H1 (cell line): ENCODE results near the gene HLTF. TPM values are rescaled to one million over a fixed set of nuclear protein-coding genes. Genes with fewer than 3 reads are reported as not detected.

Source experiments
- ATF2 ChIP-seq: IDR thresholded peaks from 2 replicates; pipeline ENCODE4 v1.6.1; 2012; ENCODE audit warnings: low read length, inconsistent platforms
- polyA plus RNA-seq, 7 experiments: library from polyadenylated mRNA; depleted of rRNA in 3 of 7; stranded (reverse) in 5 of 7; unstranded in 2 of 7; fragments of >200 nt in 5 of 7; fragments of 200-250 nt in 2 of 7; gene quantifications; 1 replicate in 5 of 7; 2 replicates in 1 of 7; 4 replicates in 1 of 7; pipeline versions ENCODE4 v1.2.1 to v1.2.3, GENCODE V29; 2011 to 2013; ENCODE audit warnings: missing spikeins in 2 of 7, mixed read lengths in 2 of 7
- total RNA-seq: library from RNA; stranded (reverse); fragmentation: NEBNext Ultra II Directional; extraction: Animal tissue kit (Norgen Biotek cat#: 25700); gene quantifications from 2 replicates; pipeline ENCODE4 v1.2.1, GENCODE V29; 2021

HLTF gene
- total and polyA plus RNA-seq, 2 of the 8 experiments (the other 6 are each of a cell fraction or from before 2014, with no cell fraction given) = 18.1 to 60.3 TPM

- TF ChIP-seq ATF2 = no peak
These were observed 33.1 kb upstream of the HLTF start (continued) for GRCh38 chr3:149119466-149119865.
